ENCODE results near the gene THOC1.
"Not testable (repeated sequence)": the region's sequence is repeated elsewhere in the genome, so short reads cannot be mapped to it uniquely, and the experiment has no call there.

THOC1 gene
- 66.5 to 92.9 reads per million in 2 experiments for total RNA-seq

DNA sequence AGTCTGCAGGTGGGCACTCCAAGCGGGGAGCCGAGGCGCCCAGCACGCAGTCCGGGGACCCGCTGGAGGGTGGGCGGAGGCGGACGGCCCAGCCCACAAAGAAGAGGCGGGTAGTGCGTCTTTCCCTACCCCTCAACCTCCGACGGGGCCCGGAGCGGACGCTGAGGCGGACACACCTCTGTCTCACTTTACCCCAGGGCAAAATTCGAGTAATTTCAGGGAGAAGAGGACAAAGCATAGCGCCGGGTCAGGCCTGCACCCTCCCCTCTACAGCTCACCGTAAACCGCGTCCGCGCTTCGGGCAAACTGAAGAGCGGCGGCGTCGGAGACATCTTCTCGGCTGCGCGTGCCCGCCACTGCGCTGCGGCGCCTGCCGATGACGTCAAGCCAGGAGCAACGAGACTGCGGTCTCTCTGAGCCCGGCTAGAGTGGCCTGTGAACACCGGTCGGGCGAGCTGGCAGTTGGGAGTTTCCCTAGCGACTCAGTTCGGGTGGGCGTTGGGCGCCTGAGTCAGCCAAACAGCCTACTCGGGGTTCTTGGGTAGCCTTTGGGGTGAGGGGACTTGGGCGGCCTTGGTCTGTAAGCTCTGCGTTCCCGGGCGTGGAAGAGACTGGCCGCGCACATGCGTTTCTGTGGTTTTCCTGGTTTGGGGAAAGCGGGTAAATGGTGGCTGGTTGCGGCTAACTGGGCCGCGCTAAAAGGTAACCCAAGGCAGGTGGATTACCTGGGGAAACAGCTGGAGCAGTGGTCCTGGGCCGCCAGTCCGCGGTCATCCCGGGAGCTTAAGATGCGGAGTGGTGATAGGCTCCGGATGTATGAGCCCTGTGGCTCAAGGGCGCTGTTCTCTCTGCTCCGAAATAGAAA, at the start of gene THOC1:
TSS of gene THOC1 (minus strand) at position 360 of the 865 bp plus-strand sequence. CDS start at position 332, 28 bp downstream.
- peak; percentile 90 for DNase-seq (ENCODE audit: low read depth)

DNA sequence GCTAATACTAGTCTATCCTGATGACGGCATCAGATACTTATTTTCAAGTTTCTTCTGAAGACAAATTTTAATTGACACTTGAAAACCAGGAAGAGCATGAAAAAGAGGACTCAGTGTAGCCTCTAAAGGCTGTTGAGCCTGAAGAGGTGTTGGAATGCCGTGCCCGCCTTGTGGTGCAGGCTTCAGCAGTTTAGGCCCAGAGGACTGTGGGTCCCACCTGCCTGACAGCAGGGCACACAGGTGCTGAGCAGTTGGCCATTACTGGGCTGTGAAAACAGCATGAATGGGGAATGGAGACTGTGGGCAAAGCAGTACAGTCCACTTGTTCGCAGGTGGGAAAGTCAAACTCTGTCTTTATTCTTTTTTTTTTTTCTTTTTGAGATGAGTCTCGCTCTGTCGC, 49.8 kb upstream of the THOC1 start:
- no peak for DNase-seq (ENCODE audit: low read depth)

- no peak for DNase-seq (ENCODE audit: low read depth)
Observed at GRCh38 chr18:316393-316792, 48.5 kb upstream of the THOC1 start.

- no peak for DNase-seq (ENCODE audit: low read depth)
Observed at GRCh38 chr18:313931-314330, 46.1 kb upstream of the THOC1 start.

DNA sequence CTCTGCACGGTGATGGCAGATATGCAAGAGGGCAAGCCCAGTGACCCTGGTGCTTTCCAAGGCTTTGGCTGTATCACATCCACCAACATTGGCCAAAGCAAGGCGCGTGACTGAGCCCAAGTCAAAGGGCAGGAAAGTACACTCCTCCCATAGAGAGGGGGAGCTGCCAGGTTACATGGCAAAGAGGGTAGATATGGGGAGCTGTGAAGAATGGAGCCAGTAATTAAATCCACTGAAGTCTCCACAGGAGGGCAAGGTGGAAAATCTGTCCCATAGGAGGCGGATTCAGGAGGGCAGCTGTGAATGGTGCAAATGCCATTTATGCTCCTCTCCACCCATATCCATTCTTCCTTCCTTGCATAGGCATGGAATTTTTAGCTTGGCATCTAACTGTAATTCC, 44.6 kb upstream of the THOC1 start:
- DNase-seq (ENCODE audit: low read depth): no peak

DNA sequence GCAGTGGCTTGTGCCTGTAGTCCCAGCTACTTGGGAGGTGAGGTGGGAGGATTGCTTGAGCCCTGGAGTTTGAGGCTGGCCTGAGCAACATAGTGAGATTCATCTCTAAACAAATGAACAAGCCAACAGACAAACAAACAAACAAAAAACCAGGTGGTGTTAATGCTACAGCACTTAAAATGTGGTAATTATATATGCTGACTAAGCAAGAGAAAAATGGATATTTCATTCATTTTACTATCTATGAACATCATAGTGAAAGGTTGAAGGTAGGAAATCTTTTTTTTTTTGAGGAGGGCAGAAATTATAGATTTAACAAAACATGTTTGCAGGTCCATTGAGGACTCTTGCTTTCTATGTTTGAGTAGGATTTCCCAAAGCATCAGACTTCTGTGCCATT, 42.2 kb upstream of the THOC1 start:
- DNase-seq (ENCODE audit: low read depth): no peak

DNA sequence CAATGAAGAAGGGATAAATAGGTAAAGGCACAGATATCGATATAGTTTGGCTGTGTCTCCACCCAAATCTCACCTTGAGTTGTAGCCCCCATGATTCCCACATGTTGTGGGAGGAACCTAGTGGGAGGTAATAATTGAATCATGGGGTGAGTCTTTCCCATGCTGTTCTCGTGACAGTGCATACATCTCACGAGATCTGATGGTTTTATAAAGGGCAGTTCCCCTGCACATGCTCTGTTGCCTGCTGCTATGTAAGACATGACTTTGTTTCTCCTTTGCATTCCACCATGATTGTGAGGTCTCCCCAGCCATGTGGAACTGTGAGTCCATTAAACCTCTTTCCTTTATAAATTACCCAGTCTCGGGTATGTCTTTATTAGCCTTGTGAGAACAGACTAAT, 40.2 kb upstream of the THOC1 start:
- DNase-seq (ENCODE audit: low read depth): not testable (repeated sequence)

- DNase-seq (ENCODE audit: low read depth): no peak
Observed at GRCh38 chr18:306608-307255, 38.9 kb upstream of the THOC1 start.

DNA sequence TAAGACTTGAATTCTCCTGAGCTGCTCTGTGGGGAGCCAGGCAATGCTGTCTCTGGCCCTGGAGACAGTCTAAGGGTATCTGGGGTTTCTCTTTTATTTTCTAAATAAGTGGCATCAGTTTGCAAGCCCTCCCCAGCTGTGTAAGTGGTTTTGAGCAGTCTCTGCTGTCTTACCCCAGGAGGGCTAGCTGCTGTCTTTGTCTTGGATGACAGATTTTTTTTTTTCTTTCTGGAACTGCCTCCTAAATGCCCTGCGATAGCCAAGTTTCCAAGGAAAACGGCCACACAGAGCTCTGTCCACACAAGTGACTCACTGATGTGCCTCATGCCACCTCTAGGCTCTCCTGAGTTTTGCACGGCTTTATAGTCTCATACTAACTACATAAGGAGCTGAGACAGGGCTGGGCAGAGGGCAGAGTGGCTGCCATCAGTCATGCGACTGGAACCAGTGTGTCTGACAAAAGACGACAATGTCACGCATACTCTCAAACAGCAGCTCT, 37.2 kb upstream of the THOC1 start:
- no peak for DNase-seq (ENCODE audit: low read depth)

GRCh38 chr18:303607-304006, 35.8 kb upstream of the THOC1 start:
- DNase-seq (ENCODE audit: low read depth): no peak

- no peak for DNase-seq (ENCODE audit: low read depth)
Observed at GRCh38 chr18:303011-303410, 35.2 kb upstream of the THOC1 start.

- no peak for DNase-seq (ENCODE audit: low read depth)
Observed at GRCh38 chr18:302097-302496, 34.2 kb upstream of the THOC1 start.

DNA sequence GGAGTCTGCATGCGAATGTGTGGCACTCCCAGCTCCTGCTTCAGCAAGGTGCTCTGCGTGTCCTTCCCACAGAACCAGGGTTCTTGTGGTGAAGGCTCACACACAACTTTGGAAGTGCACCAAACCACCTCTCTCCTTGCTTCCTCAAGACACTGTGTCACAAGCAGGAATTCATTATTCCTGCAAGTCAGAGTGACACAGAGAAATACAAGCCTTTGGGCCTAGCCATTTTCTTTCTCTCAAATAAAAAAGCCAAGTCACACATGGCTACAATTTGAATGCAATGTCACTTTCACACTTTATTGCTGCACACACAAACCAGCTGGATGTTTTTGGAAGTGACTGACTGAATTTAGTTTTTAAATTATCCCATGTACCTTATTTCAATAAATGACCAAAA, 30.1 kb upstream of the THOC1 start:
- no peak for DNase-seq (ENCODE audit: low read depth)

DNA sequence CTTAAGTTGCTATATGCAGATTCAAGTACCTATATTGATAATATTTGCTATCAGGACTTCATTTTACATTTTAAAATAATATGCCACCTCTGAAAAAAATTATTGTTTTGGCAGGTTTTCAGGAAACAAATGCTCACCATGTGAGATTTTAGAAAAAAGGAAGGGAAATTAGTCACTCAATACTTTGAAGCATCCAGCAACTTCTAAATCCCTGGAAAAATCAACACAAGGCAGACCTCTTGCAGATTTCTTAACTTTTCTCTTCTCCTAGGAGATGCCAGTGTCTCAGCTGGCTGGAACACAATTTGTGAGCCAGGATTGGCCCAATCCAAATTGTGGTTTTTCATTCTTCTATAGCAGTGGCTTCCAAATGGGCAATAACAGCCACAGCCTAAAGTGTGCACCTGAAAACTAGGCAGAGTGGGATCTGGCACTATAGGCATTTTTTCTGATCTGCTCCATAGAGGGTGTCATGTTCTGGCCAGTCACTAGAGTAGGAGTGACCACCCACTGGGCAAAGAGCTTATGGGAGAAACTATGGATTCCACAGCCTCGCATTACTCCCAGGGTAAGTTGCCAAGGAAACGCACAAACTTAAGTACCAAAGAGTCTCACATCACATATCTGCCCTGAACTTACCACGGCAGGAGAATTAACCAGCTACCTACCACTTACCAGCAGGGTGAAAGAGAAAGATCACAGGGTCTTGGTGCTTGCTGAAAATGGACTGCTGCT, 28.1 kb upstream of the THOC1 start:
- no peak for DNase-seq (ENCODE audit: low read depth)

- DNase-seq (ENCODE audit: low read depth): no peak
Observed at GRCh38 chr18:294566-294965, 26.7 kb upstream of the THOC1 start.

- DNase-seq (ENCODE audit: low read depth): no peak
Observed at GRCh38 chr18:293536-293935, 25.7 kb upstream of the THOC1 start.

DNA sequence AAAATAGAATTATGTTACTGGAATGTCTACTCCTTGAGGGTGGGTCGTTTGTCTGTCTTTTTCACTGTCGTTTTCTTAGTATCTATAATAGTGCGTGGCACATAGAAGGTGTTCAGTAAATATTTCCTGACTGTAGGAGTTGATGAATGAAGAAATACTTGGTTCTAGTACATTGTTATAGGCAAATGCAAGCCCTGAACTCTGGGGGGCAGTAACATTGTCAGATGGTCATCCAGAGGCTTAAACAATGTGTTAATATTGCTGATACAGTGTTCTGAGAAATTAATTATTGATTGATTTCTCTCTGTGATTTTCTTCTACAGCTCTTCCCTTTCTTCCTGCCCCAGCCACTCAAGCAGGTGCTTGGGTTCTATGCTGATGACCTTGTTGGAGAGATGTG, 24.4 kb upstream of the THOC1 start:
- no peak for DNase-seq (ENCODE audit: low read depth)

DNA sequence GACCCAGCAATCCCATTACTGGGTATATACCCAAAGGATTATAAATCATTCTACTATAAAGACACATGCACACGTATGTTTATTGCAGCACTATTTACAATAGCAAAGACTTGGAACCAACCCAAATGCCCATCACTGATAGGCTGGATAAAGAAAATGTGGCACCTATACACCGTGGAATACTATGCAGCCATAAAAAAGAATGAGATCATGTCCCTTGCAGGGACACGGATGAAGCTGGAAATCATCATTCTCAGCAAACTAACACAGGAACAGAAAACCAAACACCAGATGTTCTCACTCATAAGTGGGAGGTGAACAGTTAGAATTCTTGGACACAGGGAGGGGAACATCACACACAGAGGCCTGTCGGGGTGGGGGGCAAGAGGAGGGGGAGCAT, 22.1 kb upstream of the THOC1 start:
- not testable (repeated sequence) for DNase-seq (ENCODE audit: low read depth)

DNA sequence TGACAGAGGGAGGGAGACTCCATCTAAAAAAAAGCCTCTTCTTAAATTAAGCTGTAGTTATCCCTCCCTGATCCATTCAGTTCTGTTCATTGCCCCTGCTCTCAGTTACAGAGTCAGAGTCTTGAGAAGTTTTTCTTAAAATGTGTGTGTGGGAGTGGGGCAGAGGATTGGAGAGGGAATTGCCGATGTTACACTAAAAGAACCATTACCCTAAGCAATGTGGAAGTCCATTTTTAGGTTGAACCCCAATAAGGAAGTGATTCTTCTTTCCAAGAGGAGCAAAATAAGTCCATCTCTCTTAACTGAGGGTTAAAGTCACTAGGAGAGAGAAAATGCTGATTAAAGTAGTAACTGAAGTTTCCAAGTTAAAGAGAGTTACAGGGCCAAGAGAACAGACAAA, 21.2 kb upstream of the THOC1 start:
- no peak for DNase-seq (ENCODE audit: low read depth)

GRCh38 chr18:286515-287310, 18.9 kb upstream of the THOC1 start:
- no peak for DNase-seq (ENCODE audit: low read depth)

GRCh38 chr18:285817-286216, 18.0 kb upstream of the THOC1 start:
- DNase-seq (ENCODE audit: low read depth): no peak

- no peak for DNase-seq (ENCODE audit: low read depth)
Observed at GRCh38 chr18:275486-275885, 7.6 kb upstream of the THOC1 start.
